ENCODE data around the gene DYRK1A. TPM values are rescaled to one million over a fixed set of nuclear protein-coding genes. Genes with fewer than 3 reads are reported as not detected.

Gene DYRK1A
- total RNA-seq, 1 experiment from 2014 or later, result 35.5 TPM

GRCh38 chr21:37436174-37436573, 69.6 kb downstream of the DYRK1A start:
- H3K36me3 ChIP-seq (ENCODE audit: low read depth), result no peaks in the 10 kb centered on the region
- ChIA-PET POLR2A (ENCODE audit: unreplicated experiment) (no interaction called here), CTCF (no interaction called here)
- no TSS peak for BruUV-seq (replicated peaks)
- H3F3A ChIP-seq (ENCODE audit: insufficient read depth, low read depth), result no peaks in the 10 kb centered on the region
- H3K9me3 ChIP-seq (ENCODE audit: insufficient read depth, low read depth), result no peaks in the 10 kb centered on the region
- DNase-seq, result no peak
- no peak overlapping the region for H3K4me2 ChIP-seq
- H3K4me3 ChIP-seq, result no peak overlapping the region
- peaks cover 15% of the 10 kb centered on the region for H4K20me1 ChIP-seq (ENCODE audit: insufficient read depth)
- intact Hi-C loops (cut with micrococcal nuclease; ENCODE audit: unreplicated experiment), result no loop called here
- no peak overlapping the region for H2AFZ ChIP-seq
- H3K9me2 ChIP-seq (ENCODE audit: insufficient read depth), result no peaks in the 10 kb centered on the region
- H3K79me2 ChIP-seq (ENCODE audit: low read depth), result peaks cover 89% of the 10 kb centered on the region
- TF ChIP-seq CTCF (conservative IDR thresholded peaks at IDR 0.05), result no peak
- TF ChIP-seq EZH2 (IDR thresholded peaks at IDR 0.05; ENCODE audit: low read depth), result no peak
- H3K27ac ChIP-seq, result no peak overlapping the region
- H3K27me3 ChIP-seq (ENCODE audit: insufficient read depth, low read depth), result no peaks in the 10 kb centered on the region
- no peaks in the 10 kb centered on the region for H3K4me1 ChIP-seq (replicated peaks; ENCODE audit: insufficient read depth)

- Histone ChIP-seq H3F3A (ENCODE audit: insufficient read depth, low read depth) (no peaks in the 10 kb centered on the region), H3K4me1 (replicated peaks; ENCODE audit: insufficient read depth) (no peaks in the 10 kb centered on the region), H2AFZ (no peak overlapping the region), H3K27ac (no peak overlapping the region), H4K20me1 (ENCODE audit: insufficient read depth) (peaks cover 20% of the 10 kb centered on the region), H3K9me3 (ENCODE audit: insufficient read depth, low read depth) (no peaks in the 10 kb centered on the region), H3K4me3 (no peak overlapping the region), H3K79me2 (ENCODE audit: low read depth) (peaks cover 94% of the 10 kb centered on the region), H3K4me2 (no peak overlapping the region), H3K36me3 (ENCODE audit: low read depth) (no peaks in the 10 kb centered on the region), H3K27me3 (ENCODE audit: insufficient read depth, low read depth) (no peaks in the 10 kb centered on the region), H3K9me2 (ENCODE audit: insufficient read depth) (no peaks in the 10 kb centered on the region)
- no peak for DNase-seq
- ChIA-PET CTCF (no interaction called here), POLR2A (ENCODE audit: unreplicated experiment) (interaction anchor here (0.5 kb wide), 1 partner anchor 30 kb away, joined by 4 read pairs; no protein-coding TSS in a partner anchor)
- intact Hi-C loops (cut with micrococcal nuclease; ENCODE audit: unreplicated experiment), result no loop called here
- TF ChIP-seq EZH2 (IDR thresholded peaks at IDR 0.05; ENCODE audit: low read depth), result no peak
- no peak for TF ChIP-seq CTCF (conservative IDR thresholded peaks at IDR 0.05)
- no TSS peak for BruUV-seq (replicated peaks)
Observed at GRCh38 chr21:37437376-37438080, 71.0 kb downstream of the DYRK1A start.

GRCh38 chr21:37443683-37444082, 77.1 kb downstream of the DYRK1A start:
- Histone ChIP-seq H4K20me1 (ENCODE audit: insufficient read depth) (peaks cover 23% of the 10 kb centered on the region), H3F3A (ENCODE audit: insufficient read depth, low read depth) (no peaks in the 10 kb centered on the region), H3K9me3 (ENCODE audit: insufficient read depth, low read depth) (no peaks in the 10 kb centered on the region), H3K27ac (no peak overlapping the region), H3K36me3 (ENCODE audit: low read depth) (no peaks in the 10 kb centered on the region), H3K27me3 (ENCODE audit: insufficient read depth, low read depth) (no peaks in the 10 kb centered on the region), H3K9me2 (ENCODE audit: insufficient read depth) (no peaks in the 10 kb centered on the region), H3K4me1 (replicated peaks; ENCODE audit: insufficient read depth) (no peaks in the 10 kb centered on the region), H3K79me2 (ENCODE audit: low read depth) (peaks cover 93% of the 10 kb centered on the region), H3K4me3 (no peak overlapping the region), H3K4me2 (no peak overlapping the region), H2AFZ (no peak overlapping the region)
- intact Hi-C loops (cut with micrococcal nuclease; ENCODE audit: unreplicated experiment), result no loop called here
- CTCF ChIA-PET, result interaction anchor here (0.6 kb wide), 1 partner anchor 228 kb away, joined by 3 read pairs; no protein-coding TSS in a partner anchor
- BruUV-seq (replicated peaks), result no TSS peak
- TF ChIP-seq CTCF (conservative IDR thresholded peaks at IDR 0.05), result no peak
- no peak for TF ChIP-seq EZH2 (IDR thresholded peaks at IDR 0.05; ENCODE audit: low read depth)
- no peak for DNase-seq
- POLR2A ChIA-PET (ENCODE audit: unreplicated experiment), result no interaction called here
